Measurements from ENCODE around the gene BCL6.

Gene BCL6

GRCh38 chr3:187747506-187747905 is 2.2 kb upstream of the BCL6 start:
- no peak for TF ChIP-seq CTCF (conservative IDR thresholded peaks at IDR 0.05; ENCODE audit: low read depth, low read length)
- H3K4me3 ChIP-seq (ENCODE audit: low read depth, low read length), result no peak overlapping the region
- DNase-seq (ENCODE audit: low read depth), result no peak

GRCh38 chr3:187746442-187747281 is 1.4 kb upstream of the BCL6 start:
- peak overlapping the region; percentile 97 for H3K4me3 ChIP-seq (ENCODE audit: low read depth, low read length)
- TF ChIP-seq CTCF (conservative IDR thresholded peaks at IDR 0.05; ENCODE audit: low read depth, low read length), result no peak
- peak; percentile 67 for DNase-seq (ENCODE audit: low read depth)

- peak; percentile 50 for DNase-seq (ENCODE audit: low read depth)
- H3K4me3 ChIP-seq (ENCODE audit: low read depth, low read length), result peak overlapping the region; percentile 97
- TF ChIP-seq CTCF (conservative IDR thresholded peaks at IDR 0.05; ENCODE audit: low read depth, low read length), result no peak
Measured at GRCh38 chr3:187746059-187746441, 782 bp upstream of the BCL6 start.

GRCh38 chr3:187744169-187745151 is 808 bp downstream of the BCL6 start:
- no peak for TF ChIP-seq CTCF (conservative IDR thresholded peaks at IDR 0.05; ENCODE audit: low read depth, low read length)
- peak overlapping the region; percentile 97 for H3K4me3 ChIP-seq (ENCODE audit: low read depth, low read length)
- DNase-seq (ENCODE audit: low read depth), result peak; percentile 62

GRCh38 chr3:187743195-187744141 is 1.8 kb downstream of the BCL6 start:
- no peak for TF ChIP-seq CTCF (conservative IDR thresholded peaks at IDR 0.05; ENCODE audit: low read depth, low read length)
- peak overlapping the region; percentile 97 for H3K4me3 ChIP-seq (ENCODE audit: low read depth, low read length)
- DNase-seq (ENCODE audit: low read depth), result peak; percentile 77

Measured in choroid plexus epithelial cell (primary cell).